ENCODE measurements around the gene ADAM19. TPM values are rescaled to one million over a fixed set of nuclear protein-coding genes. Genes with fewer than 3 reads are reported as not detected.

ADAM19 gene
- total RNA-seq, 2 experiments from 2014 or later = 24.2 to 103 TPM

- ChIA-PET CTCF (ENCODE audit: unreplicated experiment) (no interaction called here), POLR2A (interaction anchor here (0.6 to 1.9 kb wide), 7 partner anchors 10 to 316 kb away, joined by 3 to 13 read pairs (median 3); no protein-coding TSS in a partner anchor)
- Histone ChIP-seq H4K20me1 (ENCODE audit: insufficient read depth, low read length) (no peaks in the 10 kb centered on the region), H3K9me3 (ENCODE audit: low read length) (peaks cover 9% of the 10 kb centered on the region; the same call in 1 of the 2 replicates), H3K4me1 (ENCODE audit: insufficient read depth, low read length, poor library complexity, severe bottlenecking) (peaks cover 9% of the 10 kb centered on the region), H2AFZ (ENCODE audit: low read length) (no peak overlapping the region), H3K4me3 (ENCODE audit: low read depth, low read length, poor library complexity, severe bottlenecking) (no peak overlapping the region), H3K79me2 (ENCODE audit: insufficient read depth, low read depth, low read length) (no peaks in the 10 kb centered on the region), H3K27ac (ENCODE audit: low read depth, low read length, poor library complexity, severe bottlenecking) (no peak overlapping the region), H3K4me2 (ENCODE audit: low read length) (no peak overlapping the region), H3K36me3 (ENCODE audit: insufficient read depth, low read length) (no peaks in the 10 kb centered on the region; the same call in 1 of the 2 replicates), H3K9me2 (ENCODE audit: insufficient read depth, low read length) (no peaks in the 10 kb centered on the region)
- no peak for TF ChIP-seq EZH2phosphoT487 (IDR thresholded peaks at IDR 0.05; ENCODE audit: borderline replicate concordance, low read depth, low read length)
- TF ChIP-seq CTCF (conservative IDR thresholded peaks at IDR 0.05; ENCODE audit: low read length) = no peak
- no peak for DNase-seq (ENCODE audit: low spot score)
- intact Hi-C loops (cut with micrococcal nuclease; ENCODE audit: unreplicated experiment) = no loop called here
- no TSS peak for BruUV-seq (replicated peaks)
Observed at GRCh38 chr5:157611571-157612476, 36.2 kb upstream of the ADAM19 start.

GRCh38 chr5:157610990-157611389, 35.4 kb upstream of the ADAM19 start:
- TF ChIP-seq CTCF (conservative IDR thresholded peaks at IDR 0.05; ENCODE audit: low read length) (no peak), EZH2phosphoT487 (IDR thresholded peaks at IDR 0.05; ENCODE audit: borderline replicate concordance, low read depth, low read length) (no peak)
- POLR2A ChIA-PET = interaction anchor here (0.6 to 1.9 kb wide), 5 partner anchors 11 to 123 kb away, joined by 3 to 13 read pairs (median 3); no protein-coding TSS in a partner anchor
- no peaks in the 10 kb centered on the region for H3K79me2 ChIP-seq (ENCODE audit: insufficient read depth, low read depth, low read length)
- no peak overlapping the region for H3K27ac ChIP-seq (ENCODE audit: low read depth, low read length, poor library complexity, severe bottlenecking)
- no peak overlapping the region for H3K4me3 ChIP-seq (ENCODE audit: low read depth, low read length, poor library complexity, severe bottlenecking)
- no peak for DNase-seq (ENCODE audit: low spot score)
- H3K9me2 ChIP-seq (ENCODE audit: insufficient read depth, low read length) = no peaks in the 10 kb centered on the region
- H3K9me3 ChIP-seq (ENCODE audit: low read length) = peaks cover 9% of the 10 kb centered on the region; the same call in 1 of the 2 replicates
- H3K4me2 ChIP-seq (ENCODE audit: low read length) = no peak overlapping the region
- H2AFZ ChIP-seq (ENCODE audit: low read length) = no peak overlapping the region
- CTCF ChIA-PET (ENCODE audit: unreplicated experiment) = no interaction called here
- H3K4me1 ChIP-seq (ENCODE audit: insufficient read depth, low read length, poor library complexity, severe bottlenecking) = peaks cover 9% of the 10 kb centered on the region
- H3K36me3 ChIP-seq (ENCODE audit: insufficient read depth, low read length) = no peaks in the 10 kb centered on the region; the same call in 1 of the 2 replicates
- no TSS peak for BruUV-seq (replicated peaks)
- intact Hi-C loops (cut with micrococcal nuclease; ENCODE audit: unreplicated experiment) = no loop called here
- no peaks in the 10 kb centered on the region for H4K20me1 ChIP-seq (ENCODE audit: insufficient read depth, low read length)
